Skeletal muscle tissue (tissue), 4 donors: ENCODE results near the gene HNRNPUL2. TPM values are rescaled to one million over a fixed set of nuclear protein-coding genes. Genes with fewer than 3 reads are reported as not detected.
"Not testable (repeated sequence)": the region's sequence is repeated elsewhere in the genome, so short reads cannot be mapped to it uniquely, and the experiment has no call there.

Experiments used
- H3K27ac ChIP-seq: one replicate; pipeline ENCODE4 v1.7.0; 2013; ENCODE audit warnings: mild to moderate bottlenecking, low read depth, low read length, inconsistent platforms
- H3K27me3 ChIP-seq, 3 donors: one replicate each; pipeline ENCODE4 v1.7.0; 2013; ENCODE audit warnings: low read length in 3 of 3; ENCODE audit not compliant: control insufficient read depth in 3 of 3, insufficient read depth in 3 of 3
- H3K36me3 ChIP-seq, 3 donors: one replicate each; pipeline ENCODE4 v1.7.0; 2013; ENCODE audit warnings: low read length in 3 of 3; ENCODE audit not compliant: control insufficient read depth in 3 of 3, insufficient read depth in 3 of 3
- H3K4me1 ChIP-seq, 3 donors: one replicate each; pipeline ENCODE4 v1.7.0; 2013; ENCODE audit warnings: low read length in 3 of 3, mild to moderate bottlenecking in 3 of 3; ENCODE audit not compliant: control insufficient read depth in 3 of 3, insufficient read depth in 3 of 3
- H3K4me3 ChIP-seq, 3 donors: one replicate each; pipeline ENCODE4 v1.7.0; 2013; ENCODE audit warnings: low read length in 3 of 3
- H3K9ac ChIP-seq, 3 donors: one replicate each; pipeline ENCODE4 v1.7.0; 2013; ENCODE audit warnings: low read length in 3 of 3, mild to moderate bottlenecking in 3 of 3, moderate library complexity in 2 of 3, low read depth in 1 of 3
- H3K9me3 ChIP-seq, 3 donors: one replicate each; pipeline ENCODE4 v1.7.0; 2013; ENCODE audit warnings: low read length in 3 of 3; ENCODE audit not compliant: control insufficient read depth in 3 of 3
- total RNA-seq: library from RNA; depleted of rRNA; stranded (reverse); fragments of >200 nt; gene quantifications from one replicate; pipeline ENCODE4 v1.2.3, GENCODE V29; 2014
- donor health status: Osteomylitis.

HNRNPUL2 gene
- 18.8 TPM for total RNA-seq

GRCh38 chr11:62727165-62727871, at the start of gene HNRNPUL2:
TSS of gene HNRNPUL2 (minus strand) at chr11:62727457. CDS start at chr11:62727156, 301 bp downstream.
- H3K27ac ChIP-seq = peak within 1 kb of the TSS; percentile 93
- peaks cover 14 to 22% (median 18%) of the 10 kb centered on the region in 3 donors for H3K36me3 ChIP-seq
- no peaks in the 10 kb centered on the region for H3K9me3 ChIP-seq
- no peaks in the 10 kb centered on the region for H3K27me3 ChIP-seq
- peak within 1 kb of the TSS; percentile 88 to 99 (median 98) for H3K4me3 ChIP-seq
- H3K9ac ChIP-seq = peak within 1 kb of the TSS; percentile 93 to 98 (median 97)
- H3K4me1 ChIP-seq = peaks cover 33 to 55% (median 36%) of the 10 kb centered on the region in 3 donors

GRCh38 chr11:62775646-62776045, 48.4 kb upstream of the HNRNPUL2 start:
- H3K27ac ChIP-seq = no peak overlapping the region
- H3K9ac ChIP-seq = no peak overlapping the region
- H3K4me1 ChIP-seq = peaks cover 4 to 13% (median 6%) of the 10 kb centered on the region in 3 donors
- H3K9me3 ChIP-seq = no peaks in the 10 kb centered on the region
- no peak overlapping the region for H3K4me3 ChIP-seq
- peaks cover 32 to 40% (median 39%) of the 10 kb centered on the region in 3 donors for H3K36me3 ChIP-seq
- no peaks in the 10 kb centered on the region for H3K27me3 ChIP-seq

GRCh38 chr11:62774407-62774806, 47.1 kb upstream of the HNRNPUL2 start:
- peak overlapping the region in 1 of 3 donors; percentile 12 for H3K9ac ChIP-seq
- no peak overlapping the region for H3K4me3 ChIP-seq
- peaks cover 15 to 26% (median 16%) of the 10 kb centered on the region in 3 donors for H3K4me1 ChIP-seq
- H3K27ac ChIP-seq = no peak overlapping the region
- H3K27me3 ChIP-seq = no peaks in the 10 kb centered on the region
- H3K36me3 ChIP-seq = peaks cover 30 to 40% (median 39%) of the 10 kb centered on the region in 3 donors
- H3K9me3 ChIP-seq = no peaks in the 10 kb centered on the region

DNA sequence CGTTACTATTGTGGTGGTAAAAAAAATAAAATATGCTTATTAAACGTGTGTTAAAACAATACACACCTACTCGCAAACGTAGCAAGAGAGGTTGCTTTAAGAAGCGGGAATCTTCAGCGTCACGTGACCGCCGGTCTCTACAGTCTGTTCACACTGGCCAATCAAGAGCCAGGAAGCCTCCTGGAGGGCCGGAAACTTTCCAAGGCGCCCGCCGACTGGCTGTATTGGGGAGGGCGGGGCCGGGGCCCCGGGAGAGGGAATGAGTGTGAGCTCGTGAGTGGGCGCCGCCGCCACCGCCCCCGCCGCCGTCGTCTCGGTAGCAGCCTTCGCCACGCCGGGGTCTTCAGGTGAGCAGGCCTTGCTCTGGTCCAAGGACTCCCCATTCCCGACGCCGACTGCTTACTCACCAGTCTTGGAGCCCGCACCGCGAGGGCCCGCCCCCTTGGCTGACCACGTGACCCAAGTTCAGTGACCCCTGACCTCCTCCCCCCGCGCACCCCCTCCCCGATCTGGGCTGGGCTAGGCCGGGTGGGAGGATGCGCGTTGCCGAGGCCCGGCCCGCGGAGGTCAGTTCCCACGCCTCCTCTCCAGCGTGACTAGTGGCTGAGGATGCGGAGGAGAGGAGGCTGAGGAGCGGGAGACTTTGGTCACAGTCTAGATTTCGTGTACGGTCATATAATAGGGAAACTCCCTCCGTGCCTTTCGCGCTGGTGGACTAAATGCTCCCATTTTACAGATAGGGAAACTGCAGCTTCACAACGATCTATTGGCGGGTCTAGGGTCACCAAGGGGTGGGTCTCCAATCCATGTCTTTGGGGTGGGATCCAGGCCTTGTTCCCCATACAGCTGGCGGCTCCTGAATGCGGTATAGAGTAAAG, 44.1 kb upstream of the HNRNPUL2 start, which contains the start of gene TAF6L:
TAF6L (plus strand) TSS at position 253 of the 878 bp plus-strand sequence. CDS start 4,388 bp downstream, outside the sequence.
- Histone ChIP-seq H3K4me1 (peaks cover 16 to 27% (median 16%) of the 10 kb centered on the region in 3 donors), H3K27ac (peak within 1 kb of the TSS; percentile 95), H3K9ac (peak within 1 kb of the TSS; percentile 86 to 94 (median 90)), H3K4me3 (peak within 1 kb of the TSS; percentile 68 to 93 (median 74)), H3K9me3 (no peaks in the 10 kb centered on the region), H3K36me3 (peaks cover 16 to 30% (median 23%) of the 10 kb centered on the region in 3 donors), H3K27me3 (no peaks in the 10 kb centered on the region)

- no peaks in the 10 kb centered on the region for H3K27me3 ChIP-seq
- H3K9me3 ChIP-seq = no peaks in the 10 kb centered on the region
- H3K4me3 ChIP-seq = peak overlapping the region; percentile 68 to 93 (median 74)
- peak overlapping the region; percentile 95 for H3K27ac ChIP-seq
- peaks cover 15 to 29% (median 23%) of the 10 kb centered on the region in 3 donors for H3K36me3 ChIP-seq
- peaks cover 16 to 27% (median 16%) of the 10 kb centered on the region in 3 donors for H3K4me1 ChIP-seq
- H3K9ac ChIP-seq = peak overlapping the region; percentile 86 to 94 (median 90)
Measured at GRCh38 chr11:62770778-62771143, 43.5 kb upstream of the HNRNPUL2 start.

DNA sequence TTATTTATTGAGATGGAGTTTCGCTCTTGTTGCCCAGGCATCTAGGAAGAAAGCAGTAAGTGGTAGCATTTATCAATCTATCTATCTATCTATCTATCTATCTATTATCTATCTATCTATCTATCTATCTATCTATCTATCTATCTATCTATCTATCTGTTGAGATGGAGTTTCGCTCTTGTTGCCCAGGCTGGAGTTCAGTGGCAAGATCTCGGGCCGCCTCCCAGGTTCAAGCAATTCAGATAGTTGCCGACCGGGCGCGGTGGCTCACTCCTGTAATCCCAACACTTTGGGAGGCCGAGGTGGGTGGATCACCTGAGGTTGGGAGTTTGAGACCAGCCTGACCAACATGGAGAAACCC, 33.6 kb upstream of the HNRNPUL2 start:
- H3K9ac ChIP-seq, H3K27ac ChIP-seq, H3K9me3 ChIP-seq, H3K27me3 ChIP-seq: not testable (repeated sequence)
- Histone ChIP-seq H3K4me1 (peaks cover 13 to 15% (median 13%) of the 10 kb centered on the region in 3 donors), H3K4me3 (peak overlapping the region; percentile 38 to 97 (median 94)), H3K36me3 (peaks cover 9 to 11% (median 9%) of the 10 kb centered on the region in 3 donors)

DNA sequence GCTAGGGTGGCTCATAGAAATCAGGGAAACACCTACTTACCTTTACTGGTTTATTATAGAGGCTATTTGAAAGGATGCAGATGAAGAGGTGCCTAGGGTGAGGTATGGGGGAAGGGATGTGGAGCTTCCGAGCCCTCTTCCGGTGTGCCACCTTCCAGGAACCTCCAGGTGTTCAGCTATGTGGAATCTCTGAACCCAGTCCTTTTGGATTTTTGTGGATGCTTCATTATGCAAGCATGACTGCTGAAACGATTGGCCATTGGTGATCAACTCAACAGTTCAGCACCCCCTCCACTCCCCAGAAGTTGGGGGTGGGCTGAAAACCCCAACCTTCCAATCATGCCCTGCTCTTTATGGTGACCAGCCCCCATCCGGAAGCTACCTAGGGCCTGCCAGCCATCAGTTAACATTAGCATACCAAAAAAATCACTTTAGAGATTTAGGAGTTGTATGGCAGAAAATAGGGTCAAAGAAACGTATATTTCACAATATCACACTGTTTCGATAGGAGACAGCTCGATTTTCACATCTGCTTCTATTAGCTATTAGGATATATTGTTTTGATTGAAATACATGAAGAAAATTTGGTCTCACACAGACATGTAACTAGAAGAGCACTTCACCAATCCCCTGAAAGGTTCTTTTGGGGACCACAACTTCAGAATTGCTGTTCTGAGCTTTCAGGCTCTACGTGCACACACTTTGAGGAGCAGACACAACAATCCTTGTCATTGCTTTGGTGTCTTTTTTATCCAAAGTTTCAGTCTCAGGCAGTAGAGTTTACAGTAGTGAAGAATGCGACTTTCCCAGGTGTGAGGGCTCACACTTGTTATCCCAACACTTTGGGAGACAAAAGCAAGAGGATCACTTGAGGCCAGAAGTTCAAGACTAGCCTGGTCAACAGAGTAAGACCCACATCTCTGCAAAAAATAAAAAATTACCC, 30.9 kb upstream of the HNRNPUL2 start:
- peaks cover 18 to 30% (median 22%) of the 10 kb centered on the region in 3 donors for H3K4me1 ChIP-seq
- H3K9me3 ChIP-seq = no peaks in the 10 kb centered on the region
- no peak overlapping the region for H3K9ac ChIP-seq
- no peaks in the 10 kb centered on the region for H3K27me3 ChIP-seq
- no peak overlapping the region for H3K27ac ChIP-seq
- peaks cover 5 to 8% (median 5%) of the 10 kb centered on the region in 3 donors for H3K36me3 ChIP-seq
- no peak overlapping the region for H3K4me3 ChIP-seq

DNA sequence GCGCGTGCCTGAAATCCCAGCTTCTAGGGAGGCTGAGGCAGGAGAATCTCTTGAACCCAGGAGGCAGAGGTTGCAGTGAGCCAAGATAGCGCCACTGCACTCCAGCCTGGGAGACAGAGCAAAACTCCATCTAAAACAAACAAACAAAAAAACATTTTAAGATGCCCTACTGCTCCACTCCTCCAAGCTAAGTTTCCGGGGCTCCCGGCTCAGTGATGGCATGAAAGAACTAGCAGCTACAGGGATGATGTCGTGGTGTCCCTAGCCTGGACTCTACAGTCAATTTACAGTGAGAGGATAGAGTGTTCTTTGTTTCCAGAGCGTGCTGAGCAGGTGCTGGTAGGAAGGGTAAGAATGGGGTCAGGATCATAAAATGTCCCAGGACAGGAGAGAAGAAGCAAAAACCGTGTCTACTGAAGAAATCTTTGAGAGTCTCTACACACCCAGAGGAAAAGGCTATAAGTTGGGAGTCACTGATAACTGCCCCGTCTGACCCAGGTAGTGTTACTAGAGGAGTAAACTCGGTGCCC, 27.9 kb upstream of the HNRNPUL2 start:
- no peak overlapping the region for H3K4me3 ChIP-seq
- H3K36me3 ChIP-seq = peaks cover 9 to 14% (median 13%) of the 10 kb centered on the region in 3 donors
- no peaks in the 10 kb centered on the region for H3K27me3 ChIP-seq
- H3K4me1 ChIP-seq = peaks cover 15 to 24% (median 17%) of the 10 kb centered on the region in 3 donors
- no peak overlapping the region for H3K9ac ChIP-seq
- H3K9me3 ChIP-seq = no peaks in the 10 kb centered on the region
- no peak overlapping the region for H3K27ac ChIP-seq
